K562 (cell line): ENCODE results near the gene TMEM179.

Source experiments
- EZH2 ChIP-seq: IDR thresholded peaks from 2 replicates; pipeline ENCODE4 v1.6.1; 2012; ENCODE audit warnings: low read depth, mild to moderate bottlenecking, inconsistent platforms, low read length, borderline replicate concordance
- GTF3C2 ChIP-seq: IDR thresholded peaks from 3 replicates; pipeline ENCODE4 v1.6.1; 2011; ENCODE audit warnings: borderline replicate concordance, mild to moderate bottlenecking, moderate library complexity; ENCODE audit not compliant: insufficient read length; ENCODE audit errors: extremely low read depth
- MXI1 ChIP-seq: IDR thresholded peaks from 2 replicates; pipeline ENCODE4 v1.6.1; 2011; ENCODE audit warnings: low read depth, mild to moderate bottlenecking, improper control_type of control experiment, low read length
- NCOA4 ChIP-seq: fragments of 450-650 bp; IDR thresholded peaks from 2 replicates; pipeline ENCODE4 v1.6.1; 2018; ENCODE audit warnings: mild to moderate bottlenecking; ENCODE audit not compliant: partially characterized antibody
- PKNOX1 ChIP-seq: fragments of 450-650 bp; IDR thresholded peaks from 2 replicates; pipeline ENCODE4 v1.6.1; 2016
- RAD21 ChIP-seq, 2 experiments: fragments of 250-450 bp in 1 of 2; fragments of 450-650 bp in 1 of 2; sonication (Bioruptor Pico) in 1 of 2; formaldehyde crosslinking in 1 of 2; IDR thresholded peaks in 1 of 2; conservative IDR thresholded peaks in 1 of 2; 2 replicates each; pipeline versions ENCODE4 v1.4.0 to v1.8.0; 2020 to 2022; ENCODE audit warnings: mild to moderate bottlenecking in 2 of 2, moderate library complexity in 1 of 2
- RAD51 ChIP-seq: fragments of 450-650 bp; IDR thresholded peaks from 2 replicates; pipeline ENCODE4 v1.7.1; 2016; ENCODE audit warnings: low read depth, mild to moderate bottlenecking, borderline replicate concordance
- RBBP5 ChIP-seq: fragments of 200-600 bp; sonication (generic); IDR thresholded peaks from 2 replicates; pipeline ENCODE4 v1.6.1; 2012; ENCODE audit warnings: borderline replicate concordance, mild to moderate bottlenecking, low read length, control low read depth, inconsistent platforms; ENCODE audit not compliant: insufficient read depth, poor library complexity, severe bottlenecking
- SMAD4 ChIP-seq: fragments of 250-450 bp; sonication (Bioruptor Pico); conservative IDR thresholded peaks from 2 replicates; pipeline ENCODE4 v1.8.0; 2021; ENCODE audit warnings: inconsistent platforms, mild to moderate bottlenecking, moderate library complexity
- SMARCA5 ChIP-seq: fragments of 450-650 bp; IDR thresholded peaks from 2 replicates; pipeline ENCODE4 v1.6.1; 2016
- ZEB2 ChIP-seq: fragments of 450-650 bp; IDR thresholded peaks from 2 replicates; pipeline ENCODE4 v1.6.1; 2016
- ZNF143 ChIP-seq: sonication (generic); formaldehyde crosslinking; IDR thresholded peaks from 2 replicates; pipeline ENCODE4 v1.9.0; 2022; ENCODE audit warnings: mild to moderate bottlenecking, missing genetic modification reagents
- TF ChIP-seq, protein P1 (sequence below): IDR thresholded peaks from 2 replicates; pipeline ENCODE4 v1.6.1; 2011; ENCODE audit warnings: borderline replicate concordance, low read depth, mild to moderate bottlenecking, moderate library complexity, low read length; ENCODE audit not compliant: insufficient read depth, poor library complexity, severe bottlenecking

DNA sequence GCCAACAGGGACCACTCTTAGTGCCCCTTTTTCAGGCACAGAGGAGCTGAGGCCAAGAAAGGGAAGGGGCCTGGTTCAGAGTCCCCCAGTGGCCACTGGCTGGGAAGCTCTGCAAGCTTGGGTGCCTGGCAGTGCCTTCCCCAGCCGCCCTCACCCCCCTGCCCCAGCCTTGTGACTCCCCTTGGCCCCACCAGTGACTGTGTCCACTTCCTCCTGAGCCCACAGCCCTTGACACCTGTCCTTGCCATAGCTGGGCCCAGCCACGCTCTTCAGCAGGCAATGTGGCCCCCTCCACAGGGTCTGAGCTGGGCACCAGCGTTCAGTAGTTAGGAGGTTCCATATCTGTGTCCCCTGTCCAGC lies 44.0 kb downstream of the TMEM179 start:
- TF ChIP-seq RAD21 (CRISPR knock-in tag; conservative IDR thresholded peaks at IDR 0.05 in 1 of 2, IDR thresholded peaks at IDR 0.05 in 1 of 2) (no peak), PKNOX1 (no peak), RBBP5 (no peak), GTF3C2 (no peak), SMAD4 (CRISPR knock-in tag) (no peak), ZEB2 (no peak), MXI1 (no peak), NCOA4 (no peak), RAD51 (no peak), SMARCA5 (no peak), ZNF143 (CRISPR knock-in tag) (no peak), EZH2 (no peak)
- TF ChIP-seq, protein P1, sequence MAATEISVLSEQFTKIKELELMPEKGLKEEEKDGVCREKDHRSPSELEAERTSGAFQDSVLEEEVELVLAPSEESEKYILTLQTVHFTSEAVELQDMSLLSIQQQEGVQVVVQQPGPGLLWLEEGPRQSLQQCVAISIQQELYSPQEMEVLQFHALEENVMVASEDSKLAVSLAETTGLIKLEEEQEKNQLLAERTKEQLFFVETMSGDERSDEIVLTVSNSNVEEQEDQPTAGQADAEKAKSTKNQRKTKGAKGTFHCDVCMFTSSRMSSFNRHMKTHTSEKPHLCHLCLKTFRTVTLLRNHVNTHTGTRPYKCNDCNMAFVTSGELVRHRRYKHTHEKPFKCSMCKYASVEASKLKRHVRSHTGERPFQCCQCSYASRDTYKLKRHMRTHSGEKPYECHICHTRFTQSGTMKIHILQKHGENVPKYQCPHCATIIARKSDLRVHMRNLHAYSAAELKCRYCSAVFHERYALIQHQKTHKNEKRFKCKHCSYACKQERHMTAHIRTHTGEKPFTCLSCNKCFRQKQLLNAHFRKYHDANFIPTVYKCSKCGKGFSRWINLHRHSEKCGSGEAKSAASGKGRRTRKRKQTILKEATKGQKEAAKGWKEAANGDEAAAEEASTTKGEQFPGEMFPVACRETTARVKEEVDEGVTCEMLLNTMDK, result no peak
